ENCODE data around the gene TSSC4. TPM values are rescaled to one million over a fixed set of nuclear protein-coding genes. Genes with fewer than 3 reads are reported as not detected.
A peak's percentile ranks its signal among the peaks of the same experiment; 100 is the strongest.

The TSSC4 gene
- total RNA-seq, 2 experiments from 2014 or later = 40.4 to 50.9 TPM

GRCh38 chr11:2387266-2387987, 13.1 kb upstream of the TSSC4 start:
- intact Hi-C loops (cut with micrococcal nuclease; ENCODE audit: unreplicated experiment) = loop anchor here (5.0 kb wide), 3 partner anchors 535 to 670 kb away; partner anchors contain the start of genes CARS1, LSP1 and NAP1L4
- DNase-seq (ENCODE audit: low spot score) = peak; percentile 71
- Histone ChIP-seq H3K4me2 (ENCODE audit: low read length) (peak overlapping the region; percentile 97), H3K9me3 (ENCODE audit: low read length) (no peaks in the 10 kb centered on the region), H3K36me3 (ENCODE audit: insufficient read depth, low read length) (peaks cover 53% of the 10 kb centered on the region), H3K4me1 (ENCODE audit: insufficient read depth, low read length, poor library complexity, severe bottlenecking) (peaks cover 91% of the 10 kb centered on the region), H3K9me2 (ENCODE audit: insufficient read depth, low read length) (no peaks in the 10 kb centered on the region), H3K4me3 (ENCODE audit: low read depth, low read length, poor library complexity, severe bottlenecking) (peak overlapping the region; percentile 80), H4K20me1 (ENCODE audit: insufficient read depth, low read length) (peaks cover 21% of the 10 kb centered on the region), H3K79me2 (ENCODE audit: insufficient read depth, low read depth, low read length) (peaks cover 84% of the 10 kb centered on the region), H2AFZ (ENCODE audit: low read length) (no peak overlapping the region), H3K27ac (ENCODE audit: low read depth, low read length, poor library complexity, severe bottlenecking) (peak overlapping the region; percentile 99)
- POLR2A ChIA-PET = interaction anchor here (0.6 to 3.2 kb wide), 4 partner anchors 10 to 82 kb away, joined by 3 to 20 read pairs (median 8); partner anchors contain the start of genes CD81 and TSSC4
- no TSS peak for BruUV-seq (replicated peaks)
- TF ChIP-seq EZH2phosphoT487 (IDR thresholded peaks at IDR 0.05; ENCODE audit: borderline replicate concordance, low read depth, low read length) = no peak
- no peak for TF ChIP-seq CTCF (conservative IDR thresholded peaks at IDR 0.05; ENCODE audit: low read length)
- CTCF ChIA-PET (ENCODE audit: unreplicated experiment) = interaction anchor here (0.6 to 1.1 kb wide), 4 partner anchors 11 to 1638 kb away, joined by 3 to 6 read pairs (median 4); no protein-coding TSS in a partner anchor

- no TSS peak for BruUV-seq (replicated peaks)
- Histone ChIP-seq H3K4me2 (ENCODE audit: low read length) (peak overlapping the region; percentile 97), H4K20me1 (ENCODE audit: insufficient read depth, low read length) (peaks cover 14% of the 10 kb centered on the region; the same call in 1 of the 2 replicates), H3K4me3 (ENCODE audit: low read depth, low read length, poor library complexity, severe bottlenecking) (peak overlapping the region; percentile 80), H2AFZ (ENCODE audit: low read length) (no peak overlapping the region), H3K36me3 (ENCODE audit: insufficient read depth, low read length) (peaks cover 64% of the 10 kb centered on the region), H3K9me2 (ENCODE audit: insufficient read depth, low read length) (no peaks in the 10 kb centered on the region), H3K9me3 (ENCODE audit: low read length) (no peaks in the 10 kb centered on the region), H3K4me1 (ENCODE audit: insufficient read depth, low read length, poor library complexity, severe bottlenecking) (peaks cover 91% of the 10 kb centered on the region), H3K27ac (ENCODE audit: low read depth, low read length, poor library complexity, severe bottlenecking) (peak overlapping the region; percentile 99), H3K79me2 (ENCODE audit: insufficient read depth, low read depth, low read length) (peaks cover 80% of the 10 kb centered on the region)
- ChIA-PET CTCF (ENCODE audit: unreplicated experiment) (interaction anchor here (0.8 kb wide), 1 partner anchor 12 kb away, joined by 5 read pairs; the partner anchor contains the start of gene CD81), POLR2A (interaction anchor here (1.2 to 3.2 kb wide), 3 partner anchors 11 to 83 kb away, joined by 3 to 20 read pairs (median 13); partner anchors contain the start of genes CD81 and TSSC4)
- DNase-seq (ENCODE audit: low spot score) = peak; percentile 46
- intact Hi-C loops (cut with micrococcal nuclease; ENCODE audit: unreplicated experiment) = loop anchor here (5.0 kb wide), 3 partner anchors 536 to 669 kb away; partner anchors contain the start of genes CARS1, LSP1 and NAP1L4
- 0 out of 2 replicates have a peak, but pooled peaks have one; percentile 20 for TF ChIP-seq CTCF (conservative IDR thresholded peaks at IDR 0.05; ENCODE audit: low read length)
- TF ChIP-seq EZH2phosphoT487 (IDR thresholded peaks at IDR 0.05; ENCODE audit: borderline replicate concordance, low read depth, low read length) = no peak
Measured at GRCh38 chr11:2388431-2389376, 11.8 kb upstream of the TSSC4 start.

Measured in OCI-LY7 (cell line).